GM13976 (cell line): ENCODE measurements around the gene CDH13.

Source experiments
- DNase-seq: peaks from one replicate; pipeline ENCODE4 v3.0.0; 2012; ENCODE audit warnings: low spot score
- CTCF ChIP-seq: IDR thresholded peaks from 2 replicates; pipeline ENCODE4 v1.5.1; 2012; ENCODE audit warnings: borderline replicate concordance, mild to moderate bottlenecking; ENCODE audit not compliant: insufficient read depth; ENCODE audit errors: extremely low read depth, missing control alignments, control extremely low read depth
- in situ Hi-C: fragments of 300-500 bp; cut with MboI; formaldehyde crosslinking; loops from one replicate; pipeline ENCODE4 v1.12.0; 2022; ENCODE audit warnings: low sequenced_read_pairs, mixed read lengths, inconsistent platforms; ENCODE audit not compliant: unreplicated experiment

CDH13 gene

GRCh38 chr16:83743720-83744119 is 1117.0 kb downstream of the CDH13 start:
- TF ChIP-seq CTCF, result no peak

GRCh38 chr16:83744441-83744981 is 1117.7 kb downstream of the CDH13 start:
- in situ Hi-C loops, result no loop called here
- DNase-seq, result peak; percentile 36
- TF ChIP-seq CTCF, result no peak

More at GRCh38 chr16:83743720-83744119, 1117.0 kb downstream of the CDH13 start:
- DNase-seq, result no peak
- in situ Hi-C loops, result no loop called here

GRCh38 chr16:83746611-83747010 is 1119.8 kb downstream of the CDH13 start:
- TF ChIP-seq CTCF, result no peak
- in situ Hi-C loops, result no loop called here
- no peak for DNase-seq

GRCh38 chr16:83747936-83748335 is 1121.2 kb downstream of the CDH13 start:
- DNase-seq, result no peak
- no peak for TF ChIP-seq CTCF
- in situ Hi-C loops, result no loop called here

- DNase-seq, result no peak
- TF ChIP-seq CTCF, result no peak
- in situ Hi-C loops, result no loop called here
Measured at GRCh38 chr16:83755391-83755790, 1128.6 kb downstream of the CDH13 start.

- in situ Hi-C loops, result no loop called here
- no peak for TF ChIP-seq CTCF
- no peak for DNase-seq
Measured at GRCh38 chr16:83762141-83762991, 1135.6 kb downstream of the CDH13 start.
